HFFc6 (cell line): ENCODE measurements around the gene ANKRD11. TPM values are rescaled to one million over a fixed set of nuclear protein-coding genes. Genes with fewer than 3 reads are reported as not detected.

Source experiments
- DNase-seq: peaks from one replicate; pipeline ENCODE4 v3.0.0-alpha.2; 2018
- H3K27ac Mint-ChIP-seq: 2 replicates; pipeline ENCODE4 v1.8.0; 2020; ENCODE audit warnings: mild to moderate bottlenecking, mixed read lengths
- H3K27me3 Mint-ChIP-seq: 2 replicates; pipeline ENCODE4 v1.8.0; 2021; ENCODE audit warnings: mild to moderate bottlenecking, moderate library complexity, mixed read lengths; ENCODE audit not compliant: insufficient read depth
- H3K36me3 Mint-ChIP-seq: 2 replicates; pipeline ENCODE4 v1.8.0; 2021; ENCODE audit warnings: low read depth, mixed read lengths
- H3K4me1 Mint-ChIP-seq: 2 replicates; pipeline ENCODE4 v1.8.0; 2020; ENCODE audit warnings: low read depth, mixed read lengths
- H3K4me3 Mint-ChIP-seq: 2 replicates; pipeline ENCODE4 v1.8.0; 2020; ENCODE audit warnings: mild to moderate bottlenecking, moderate library complexity, mixed read lengths
- H3K9me3 Mint-ChIP-seq: 2 replicates; pipeline ENCODE4 v1.8.0; 2020; ENCODE audit warnings: mild to moderate bottlenecking, mixed read lengths
- CTCF ChIP-seq: fragments of 200-600 bp; sonication (generic); IDR thresholded peaks from 2 replicates; pipeline ENCODE4 v1.5.0; 2021; ENCODE audit warnings: antibody characterized with exemption, mild to moderate bottlenecking
- total RNA-seq, 6 experiments: library from RNA; stranded (reverse); fragmentation: NEBNext Ultra II Directional; extraction: Animal tissue kit (Norgen Biotek cat#: 25700); gene quantifications; 2 replicates in 1 of 6; 3 replicates in 5 of 6; pipeline ENCODE4 v1.2.3, GENCODE V29; 2021

ANKRD11 gene
- total RNA-seq, 6 experiments from 2014 or later = 110 to 120 (median 116) TPM

GRCh38 chr16:89484041-89484501 is 6.3 kb downstream of the ANKRD11 start:
- Mint-ChIP-seq H3K27ac (peak overlapping the region; percentile 36), H3K36me3 (peaks cover 10% of the 10 kb centered on the region)
- DNase-seq = no peak

GRCh38 chr16:89482817-89483205 is 7.5 kb downstream of the ANKRD11 start:
- peaks cover 12% of the 10 kb centered on the region for H3K27me3 Mint-ChIP-seq
- peak overlapping the region; percentile 42 for H3K27ac Mint-ChIP-seq
- no peak for TF ChIP-seq CTCF
- no peaks in the 10 kb centered on the region for H3K9me3 Mint-ChIP-seq
- DNase-seq = no peak
- H3K36me3 Mint-ChIP-seq = peaks cover 6% of the 10 kb centered on the region
- H3K4me3 Mint-ChIP-seq = peak overlapping the region; percentile 6; the same call in 1 of the 2 replicates
- H3K4me1 Mint-ChIP-seq = peaks cover 87% of the 10 kb centered on the region

More at GRCh38 chr16:89484041-89484501, 6.3 kb downstream of the ANKRD11 start:
- Mint-ChIP-seq H3K4me3 (no peak overlapping the region), H3K9me3 (no peaks in the 10 kb centered on the region), H3K4me1 (peaks cover 88% of the 10 kb centered on the region), H3K27me3 (peaks cover 12% of the 10 kb centered on the region)
- no peak for TF ChIP-seq CTCF

GRCh38 chr16:89482150-89482816 is 8.1 kb downstream of the ANKRD11 start:
- Mint-ChIP-seq H3K4me1 (peaks cover 86% of the 10 kb centered on the region), H3K27me3 (peaks cover 9% of the 10 kb centered on the region), H3K36me3 (peaks cover 6% of the 10 kb centered on the region; the same call in 1 of the 2 replicates), H3K4me3 (peak overlapping the region; percentile 6; the same call in 1 of the 2 replicates), H3K27ac (peak overlapping the region; percentile 42; the same call in 1 of the 2 replicates), H3K9me3 (no peaks in the 10 kb centered on the region)
- DNase-seq = no peak
- no peak for TF ChIP-seq CTCF

- DNase-seq = no peak
- Mint-ChIP-seq H3K4me3 (no peak overlapping the region), H3K36me3 (peaks cover 4% of the 10 kb centered on the region; the same call in 1 of the 2 replicates), H3K4me1 (peaks cover 84% of the 10 kb centered on the region), H3K9me3 (no peaks in the 10 kb centered on the region), H3K27me3 (peaks cover 9% of the 10 kb centered on the region), H3K27ac (peak overlapping the region; percentile 32; the same call in 1 of the 2 replicates)
- no peak for TF ChIP-seq CTCF
Observed at GRCh38 chr16:89481356-89481955, 8.9 kb downstream of the ANKRD11 start.

DNA sequence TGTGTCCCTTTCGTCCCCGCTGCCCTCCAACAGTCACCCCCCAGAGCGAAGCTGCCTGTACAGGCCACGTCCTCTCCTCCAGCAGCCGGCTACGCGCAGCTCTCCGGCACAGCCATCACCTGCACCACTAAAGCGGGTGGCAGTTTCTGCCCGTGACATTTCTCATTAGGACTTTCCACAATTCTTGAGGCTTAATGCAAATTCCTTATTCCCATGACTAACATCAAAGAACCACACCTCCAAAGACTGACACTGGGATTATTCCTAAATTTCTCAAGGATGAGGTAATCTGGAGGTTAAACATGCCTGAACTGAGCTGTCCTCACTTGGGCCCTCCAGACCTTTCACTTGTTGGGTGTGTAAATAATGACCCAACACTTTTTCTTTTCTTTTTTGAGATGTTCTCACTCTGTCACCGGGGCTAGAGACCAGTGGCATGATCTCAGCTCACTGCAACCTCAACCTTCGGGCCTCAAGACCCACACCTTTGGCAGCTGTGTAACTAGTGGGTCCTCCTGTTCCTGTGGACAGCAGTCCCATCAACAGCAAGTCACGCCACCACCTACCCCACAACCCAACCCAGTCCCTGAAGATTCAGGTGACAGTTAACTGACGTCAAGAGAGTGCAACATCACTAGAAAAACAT is 11.7 kb downstream of the ANKRD11 start:
- TF ChIP-seq CTCF = no peak
- H3K27me3 Mint-ChIP-seq = peaks cover 9% of the 10 kb centered on the region
- peak overlapping the region; percentile 86 for H3K27ac Mint-ChIP-seq
- no peaks in the 10 kb centered on the region for H3K9me3 Mint-ChIP-seq
- H3K4me1 Mint-ChIP-seq = peaks cover 83% of the 10 kb centered on the region
- H3K4me3 Mint-ChIP-seq = peak overlapping the region; percentile 76
- H3K36me3 Mint-ChIP-seq = peaks cover 8% of the 10 kb centered on the region
- DNase-seq = peak; percentile 61
